Adrenal gland (tissue), 5 donors: ENCODE data around the gene CTU1.

Source experiments
- POLR2A ChIP-seq, 2 donors: fragments of 450-650 bp; IDR thresholded peaks; one replicate each; pipeline ENCODE4 v1.6.1; 2017; ENCODE audit warnings: antibody characterized with exemption in 2 of 2, mild to moderate bottlenecking in 2 of 2, moderate library complexity in 1 of 2
- TF ChIP-seq, protein P1 (sequence below), 6 experiments: fragments of 450-650 bp in 4 of 6; fragments of 200-600 bp in 2 of 6; sonication (generic) in 1 of 6; IDR thresholded peaks; 1 replicate in 5 of 6; 2 replicates in 1 of 6; pipeline versions ENCODE4 v1.5.1 to v1.8.0; 2016 to 2021; ENCODE audit warnings: antibody characterized with exemption in 6 of 6, mild to moderate bottlenecking in 2 of 6, moderate library complexity in 1 of 6
- donor health status: DM: no; HTN: no; CAD: no.

DNA sequence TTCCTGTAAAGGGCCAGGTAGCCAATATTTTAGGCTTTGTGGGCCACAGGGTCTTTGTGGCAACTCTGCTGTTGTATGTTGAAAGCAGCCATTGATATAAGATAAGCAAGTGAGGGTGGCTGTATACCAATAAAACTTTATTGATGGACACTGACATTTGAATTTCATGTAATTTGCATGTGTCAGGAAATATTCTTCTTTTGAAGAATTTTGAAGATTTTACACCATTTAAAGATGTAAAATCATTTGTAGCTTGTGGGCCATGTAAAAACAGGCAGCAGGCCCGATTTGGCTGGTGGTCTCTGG is 2.4 kb upstream of the CTU1 start:
- TF ChIP-seq, protein P1, sequence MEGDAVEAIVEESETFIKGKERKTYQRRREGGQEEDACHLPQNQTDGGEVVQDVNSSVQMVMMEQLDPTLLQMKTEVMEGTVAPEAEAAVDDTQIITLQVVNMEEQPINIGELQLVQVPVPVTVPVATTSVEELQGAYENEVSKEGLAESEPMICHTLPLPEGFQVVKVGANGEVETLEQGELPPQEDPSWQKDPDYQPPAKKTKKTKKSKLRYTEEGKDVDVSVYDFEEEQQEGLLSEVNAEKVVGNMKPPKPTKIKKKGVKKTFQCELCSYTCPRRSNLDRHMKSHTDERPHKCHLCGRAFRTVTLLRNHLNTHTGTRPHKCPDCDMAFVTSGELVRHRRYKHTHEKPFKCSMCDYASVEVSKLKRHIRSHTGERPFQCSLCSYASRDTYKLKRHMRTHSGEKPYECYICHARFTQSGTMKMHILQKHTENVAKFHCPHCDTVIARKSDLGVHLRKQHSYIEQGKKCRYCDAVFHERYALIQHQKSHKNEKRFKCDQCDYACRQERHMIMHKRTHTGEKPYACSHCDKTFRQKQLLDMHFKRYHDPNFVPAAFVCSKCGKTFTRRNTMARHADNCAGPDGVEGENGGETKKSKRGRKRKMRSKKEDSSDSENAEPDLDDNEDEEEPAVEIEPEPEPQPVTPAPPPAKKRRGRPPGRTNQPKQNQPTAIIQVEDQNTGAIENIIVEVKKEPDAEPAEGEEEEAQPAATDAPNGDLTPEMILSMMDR (IDR thresholded peaks at IDR 0.05), result no peak
- TF ChIP-seq POLR2A (IDR thresholded peaks at IDR 0.05), result no peak
